Renal cortex interstitium (tissue), 15 donors: ENCODE results near the gene ARMC5. TPM values are rescaled to one million over a fixed set of nuclear protein-coding genes. Genes with fewer than 3 reads are reported as not detected.
"Not testable (repeated sequence)": the region's sequence is repeated elsewhere in the genome, so short reads cannot be mapped to it uniquely, and the experiment has no call there.

Experiments
- DNase-seq, 11 donors: peaks; one replicate each; pipeline ENCODE4 v3.0.0-alpha.2; 2013; ENCODE audit warnings: low read depth in 9 of 11, low spot score in 4 of 11; ENCODE audit errors: extremely low read depth in 1 of 11
- long read RNA-seq, 16 experiments: transcript quantifications; one replicate each; lab custom pipeline, GENCODE V29; 2026
- polyA plus RNA-seq, 3 donors: library from polyadenylated mRNA; unstranded; fragments of 120-200 nt; gene quantifications; one replicate each; pipeline ENCODE4 v1.2.1, GENCODE V29; 2013; ENCODE audit not compliant: insufficient read length in 3 of 3

The ARMC5 gene
- polyA plus RNA-seq = 10 to 100 TPM; 10.2 to 14.6 (median 14.3) TPM
- long read RNA-seq, donor 1, partial matches to known transcripts = 0 of 2 reads
- long read RNA-seq, donor 1, other reads (novel, unspliced or antisense) = 0 of 2 reads
- long read RNA-seq, donor 2, full-length matches to known transcripts = 8 of 8 reads
- long read RNA-seq, donor 2, partial matches to known transcripts = 0 of 8 reads
- long read RNA-seq, donor 2, other reads (novel, unspliced or antisense) = 0 of 8 reads
- long read RNA-seq, donor 3, transcript ARMC5-201 (6 exons, 3,612 nt) = major isoform, 7 of 11 reads
- long read RNA-seq, donor 3, partial matches to known transcripts = 0 of 11 reads
- long read RNA-seq, donor 3, other reads (novel, unspliced or antisense) = 0 of 11 reads
- long read RNA-seq, donor 4, partial matches to known transcripts = 0 of 4 reads
- long read RNA-seq, donor 4, other reads (novel, unspliced or antisense) = 0 of 4 reads
- long read RNA-seq, donor 5 = 0 reads
- long read RNA-seq, donor 6, full-length matches to known transcripts = 6 of 6 reads
- long read RNA-seq, donor 6, partial matches to known transcripts = 0 of 6 reads
- long read RNA-seq, donor 6, other reads (novel, unspliced or antisense) = 0 of 6 reads
- long read RNA-seq, donor 7, full-length matches to known transcripts = 7 of 7 reads
- long read RNA-seq, donor 7, partial matches to known transcripts = 0 of 7 reads
- long read RNA-seq, donor 7, other reads (novel, unspliced or antisense) = 0 of 7 reads
- long read RNA-seq, donor 8 = 0 reads
- long read RNA-seq, donor 9, partial matches to known transcripts = 0 of 4 reads
- long read RNA-seq, donor 9, other reads (novel, unspliced or antisense) = 0 of 4 reads
- long read RNA-seq, donor 10, transcript ARMC5-208 (2 exons, 723 nt) = major isoform, 5 of 7 reads
- long read RNA-seq, donor 10, partial matches to known transcripts = 0 of 7 reads
- long read RNA-seq, donor 10, other reads (novel, unspliced or antisense) = 0 of 7 reads
- long read RNA-seq, donor 11, full-length matches to known transcripts = 6 of 6 reads
- long read RNA-seq, donor 11, partial matches to known transcripts = 0 of 6 reads
- long read RNA-seq, donor 11, other reads (novel, unspliced or antisense) = 0 of 6 reads
- long read RNA-seq, donor 12, partial matches to known transcripts = 0 of 2 reads
- long read RNA-seq, donor 12, other reads (novel, unspliced or antisense) = 0 of 2 reads
- long read RNA-seq, donor 13 = 0 reads
- long read RNA-seq, donor 14, full-length matches to known transcripts = 3 of 3 reads
- long read RNA-seq, donor 14, partial matches to known transcripts = 0 of 3 reads
- long read RNA-seq, donor 14, other reads (novel, unspliced or antisense) = 0 of 3 reads
- long read RNA-seq, donor 15, partial matches to known transcripts = 0 of 2 reads
- long read RNA-seq, donor 15, other reads (novel, unspliced or antisense) = 0 of 2 reads
- long read RNA-seq, donor 16, full-length matches to known transcripts = 18 of 18 reads
- long read RNA-seq, donor 16, partial matches to known transcripts = 0 of 18 reads
- long read RNA-seq, donor 16, other reads (novel, unspliced or antisense) = 0 of 18 reads

- DNase-seq = peak; percentile 93 to 97 (median 96)
Observed at GRCh38 chr16:31458844-31459686, at the start of gene ARMC5. Gene ARMC5, plus strand, starts transcription at chr16:31459501. Its CDS starts 24 bp downstream, at chr16:31459525.

- no peak for DNase-seq
Observed at GRCh38 chr16:31410082-31410481, 49.2 kb upstream of the ARMC5 start.

DNA sequence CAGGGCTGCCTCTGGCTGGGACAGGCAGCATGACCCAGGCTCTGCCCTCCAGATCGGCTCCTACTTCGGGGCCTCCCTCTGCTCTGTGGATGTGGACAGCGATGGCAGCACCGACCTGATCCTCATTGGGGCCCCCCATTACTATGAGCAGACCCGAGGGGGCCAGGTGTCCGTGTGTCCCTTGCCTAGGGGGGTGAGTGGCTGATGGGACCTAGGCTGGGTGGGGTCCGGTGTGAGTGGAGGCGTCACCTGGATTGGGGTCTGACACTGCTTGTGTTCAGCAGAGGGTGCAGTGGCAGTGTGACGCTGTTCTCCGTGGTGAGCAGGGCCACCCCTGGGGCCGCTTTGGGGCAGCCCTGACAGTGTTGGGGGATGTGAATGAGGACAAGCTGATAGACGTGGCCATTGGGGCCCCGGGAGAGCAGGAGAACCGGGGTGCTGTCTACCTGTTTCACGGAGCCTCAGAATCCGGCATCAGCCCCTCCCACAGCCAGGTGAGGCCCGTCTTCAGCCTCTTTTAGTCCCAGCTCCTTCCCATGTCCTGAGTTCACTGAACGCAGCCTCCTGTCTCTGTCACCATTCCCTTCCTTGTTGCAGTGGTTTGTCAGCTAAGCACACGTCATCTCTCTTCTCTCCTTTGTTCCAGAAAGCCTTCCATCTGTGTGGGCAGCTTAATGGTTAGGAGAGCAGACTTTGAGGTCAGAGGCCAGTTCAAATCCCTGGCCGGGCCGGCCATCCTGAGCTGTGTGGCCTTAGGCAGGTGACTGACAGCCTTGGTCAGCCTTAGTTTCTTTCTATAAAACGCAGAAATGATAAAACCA is 48.1 kb upstream of the ARMC5 start:
- DNase-seq = no peak

- no peak for DNase-seq
Observed at GRCh38 chr16:31412750-31413149, 46.6 kb upstream of the ARMC5 start.

- DNase-seq = no peak
Observed at GRCh38 chr16:31413381-31413780, 45.9 kb upstream of the ARMC5 start.

GRCh38 chr16:31413943-31414342 is 45.4 kb upstream of the ARMC5 start:
- DNase-seq = no peak

DNA sequence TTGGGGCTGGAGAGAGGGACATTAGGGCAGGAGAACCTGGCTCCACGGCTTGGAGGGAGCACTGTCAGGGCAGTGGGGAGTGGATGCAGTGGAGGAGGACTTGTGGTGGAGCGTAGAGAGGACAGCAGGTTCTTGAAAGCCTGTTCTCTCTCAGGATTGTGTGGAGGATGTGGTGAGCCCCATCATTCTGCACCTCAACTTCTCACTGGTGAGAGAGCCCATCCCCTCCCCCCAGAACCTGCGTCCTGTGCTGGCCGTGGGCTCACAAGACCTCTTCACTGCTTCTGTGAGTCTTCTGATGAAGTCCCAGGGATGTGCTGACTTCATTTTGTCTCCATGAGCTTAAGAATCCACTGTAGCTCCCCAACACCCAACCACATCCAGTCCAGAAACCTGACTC is 44.6 kb upstream of the ARMC5 start:
- DNase-seq = no peak

GRCh38 chr16:31416371-31416770 is 42.9 kb upstream of the ARMC5 start:
- no peak for DNase-seq

DNA sequence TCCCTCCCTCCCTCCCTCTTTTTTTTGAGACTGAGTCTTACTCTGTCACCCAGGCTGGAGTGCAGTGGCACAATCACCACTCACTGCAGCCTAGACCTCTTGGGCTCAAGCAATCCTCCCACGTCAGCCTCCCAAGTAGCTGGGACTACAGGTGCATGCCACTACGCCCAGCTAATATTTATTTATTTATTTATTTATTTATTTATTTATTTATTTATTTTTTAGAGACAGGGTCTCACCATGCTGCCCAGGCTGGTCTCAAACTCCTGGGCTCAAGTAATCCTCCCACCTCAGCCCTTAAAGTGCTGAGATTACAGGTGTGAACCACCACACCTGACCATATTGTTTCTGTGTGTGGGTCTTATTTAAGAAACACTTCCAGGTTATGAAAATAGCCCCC is 42.3 kb upstream of the ARMC5 start:
- DNase-seq = not testable (repeated sequence)

GRCh38 chr16:31417916-31418315 is 41.4 kb upstream of the ARMC5 start:
- DNase-seq = no peak

- no peak for DNase-seq
Observed at GRCh38 chr16:31420037-31420436, 39.3 kb upstream of the ARMC5 start.

DNA sequence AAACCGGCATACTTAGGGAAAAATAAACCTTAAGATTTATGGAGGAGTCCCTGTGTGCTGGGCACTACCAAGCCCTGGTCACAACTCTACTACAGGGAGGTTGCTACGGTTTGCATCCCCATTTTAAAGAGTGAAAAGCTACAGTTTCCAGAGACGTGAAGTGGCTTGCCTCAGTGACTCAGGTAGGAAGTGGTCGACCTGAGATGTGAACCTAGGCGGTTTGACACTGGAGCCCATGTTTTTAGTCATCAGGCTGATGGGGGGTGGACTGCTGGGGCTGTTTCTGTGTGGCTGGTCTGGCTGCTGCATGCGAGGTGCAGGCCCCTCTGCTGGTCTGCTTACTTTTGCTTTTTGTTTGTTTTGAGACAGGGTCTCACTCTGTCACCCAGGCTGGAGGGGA is 37.7 kb upstream of the ARMC5 start:
- DNase-seq = no peak

- DNase-seq = no peak
Observed at GRCh38 chr16:31423241-31423640, 36.1 kb upstream of the ARMC5 start.

- no peak for DNase-seq
Observed at GRCh38 chr16:31423801-31424200, 35.5 kb upstream of the ARMC5 start.

DNA sequence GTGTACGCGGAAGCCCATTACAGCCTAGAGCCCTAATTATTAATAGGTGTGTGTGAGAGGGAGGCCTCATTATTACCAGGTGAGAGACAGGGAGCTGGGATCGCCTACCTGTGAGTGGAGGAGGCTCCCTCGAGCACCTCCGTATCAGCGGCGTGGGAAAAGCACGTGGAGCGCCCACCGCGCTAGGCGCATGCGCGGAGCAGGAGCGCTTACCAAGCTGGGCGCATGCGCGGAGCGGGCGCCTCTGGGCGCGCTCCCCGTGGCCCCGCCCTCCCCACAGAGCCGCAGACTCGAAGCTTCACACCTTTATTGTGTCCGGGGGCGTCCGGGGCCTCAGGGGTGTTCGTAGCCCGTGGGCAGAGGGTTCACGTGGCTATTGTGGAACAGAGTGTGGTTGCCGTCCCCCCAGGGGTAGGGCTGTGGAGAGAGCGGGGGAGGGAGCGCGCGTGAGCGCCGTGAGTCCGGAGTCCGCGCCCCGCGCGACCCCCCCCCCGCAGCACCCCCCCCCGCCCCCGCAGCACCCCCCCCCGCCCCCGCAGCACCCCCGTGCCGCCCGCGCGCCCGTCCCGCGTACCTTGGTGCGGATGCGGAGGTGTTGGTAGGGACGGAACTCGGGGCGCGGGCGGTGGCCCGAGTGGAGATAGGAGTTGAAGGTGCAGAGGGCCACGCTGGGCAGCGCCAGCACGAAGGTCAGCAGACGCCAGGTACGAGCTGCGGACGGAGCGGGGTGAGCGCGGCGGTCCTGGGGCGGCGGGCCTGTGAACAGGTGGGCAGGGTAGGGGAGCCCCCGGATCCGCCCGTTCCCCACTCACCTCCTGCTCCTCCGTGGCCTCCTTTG is 31.6 kb upstream of the ARMC5 start:
- peak in 9 of 11 donors; percentile 22 to 49 (median 36) for DNase-seq

GRCh38 chr16:31428279-31428597 is 31.1 kb upstream of the ARMC5 start, which contains the start of gene COX6A2:
Gene COX6A2, minus strand, starts transcription at chr16:31428360. Its CDS starts 35 bp downstream, at chr16:31428325.
- no peak for DNase-seq
